Measurements from ENCODE around the gene ARHGAP26.

- TF ChIP-seq EZH2 (IDR thresholded peaks at IDR 0.05; ENCODE audit: low read depth, unreplicated experiment) (no peak), CTCF (conservative IDR thresholded peaks at IDR 0.05; ENCODE audit: low read depth in 2 of 2) (no peak), STAT1 (IDR thresholded peaks at IDR 0.05; ENCODE audit: unreplicated experiment) (no peak), ZNF331 (CRISPR knock-in tag; IDR thresholded peaks at IDR 0.05; ENCODE audit: low read depth) (no peak), EZH2phosphoT487 (IDR thresholded peaks at IDR 0.05; ENCODE audit: unreplicated experiment) (no peak), REST (IDR thresholded peaks at IDR 0.05; ENCODE audit: unreplicated experiment) (no peak), POLR2AphosphoS5 (IDR thresholded peaks at IDR 0.05; ENCODE audit: low read depth) (no peak), CREB1 (CRISPR knock-in tag; IDR thresholded peaks at IDR 0.05; ENCODE audit: low read depth) (no peak), NANOG (IDR thresholded peaks at IDR 0.05; ENCODE audit: borderline replicate concordance) (no peak), JUNB (IDR thresholded peaks at IDR 0.05; ENCODE audit: unreplicated experiment) (no peak), ETS1 (IDR thresholded peaks at IDR 0.05) (no peak), ZNF114 (CRISPR knock-in tag; IDR thresholded peaks at IDR 0.05) (no peak)
Observed at GRCh38 chr5:142872795-142873194, 102.6 kb downstream of the ARHGAP26 start.

Data from GM23338 (cell line).